Left kidney (tissue), 2 donors: ENCODE data around the gene C16orf96. TPM values are rescaled to one million over a fixed set of nuclear protein-coding genes. Genes with fewer than 3 reads are reported as not detected.

Experiments
- DNase-seq: peaks from one replicate; pipeline ENCODE4 v3.0.0-alpha.2; 2013
- polyA plus RNA-seq: library from polyadenylated mRNA; unstranded; fragments of 120-200 nt; gene quantifications from one replicate; pipeline ENCODE4 v1.2.1, GENCODE V29; 2013; ENCODE audit not compliant: insufficient read length

The C16orf96 gene
- polyA plus RNA-seq, 1 donor: 0.33 TPM

DNA sequence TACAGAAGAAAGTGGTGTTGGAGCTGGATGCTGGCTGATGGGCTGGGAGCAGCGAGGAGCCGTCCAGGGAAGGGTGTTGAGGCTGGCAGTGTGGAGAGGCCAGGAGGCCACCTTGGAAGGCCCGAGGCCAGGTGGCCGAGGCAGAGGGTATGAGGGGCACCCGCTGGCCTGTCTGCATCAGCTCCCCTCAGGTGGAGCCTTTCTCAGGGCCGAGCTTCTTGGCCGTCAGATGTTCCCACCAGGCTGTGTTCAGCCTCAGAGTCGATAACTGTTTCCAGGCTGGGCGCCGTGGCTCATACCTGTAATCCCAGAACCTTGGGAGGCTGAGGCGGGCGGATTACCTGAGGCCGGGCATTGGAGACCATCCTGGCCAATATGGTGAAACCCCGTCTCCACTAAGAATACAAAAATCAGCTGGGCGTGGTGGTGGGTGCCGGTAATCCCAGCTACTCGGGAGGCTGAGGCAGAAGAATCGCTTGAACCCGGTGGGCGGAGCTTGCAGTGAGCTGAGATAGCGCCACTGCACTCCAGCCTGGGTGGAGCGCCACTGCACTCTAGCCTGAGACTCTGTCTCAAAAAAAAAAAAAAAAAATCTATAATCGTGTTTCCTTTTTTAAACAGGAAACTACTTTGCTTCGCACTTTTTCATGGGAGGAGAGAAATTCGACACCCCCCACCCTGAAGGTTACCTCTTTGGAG lies 93.8 kb downstream of the C16orf96 start:
- no peak for DNase-seq

Other genes starting within 250 kb of the C16orf96 start
- gene GLIS2, start 240.3 kb upstream of the C16orf96 start, polyA plus RNA-seq: 32.5 TPM
- 20.4 TPM for gene PAM16, start 205.0 kb upstream of the C16orf96 start, polyA plus RNA-seq
- 30.1 TPM for gene VASN, start 184.5 kb upstream of the C16orf96 start, polyA plus RNA-seq
- gene CORO7, start 139.7 kb upstream of the C16orf96 start, polyA plus RNA-seq: 20.3 TPM
- 39.7 TPM for gene DNAJA3, start 130.5 kb upstream of the C16orf96 start, polyA plus RNA-seq
- 33.7 TPM for gene NMRAL1, start 81.7 kb upstream of the C16orf96 start, polyA plus RNA-seq
- 38.6 TPM for gene HMOX2, start 79.9 kb upstream of the C16orf96 start, polyA plus RNA-seq
- 28.4 TPM for gene CDIP1, start 17.6 kb upstream of the C16orf96 start, polyA plus RNA-seq
- gene UBALD1, start 58.5 kb downstream of the C16orf96 start, polyA plus RNA-seq: 13.3 TPM
- 49.1 TPM for gene MGRN1, start 68.5 kb downstream of the C16orf96 start, polyA plus RNA-seq
- gene NUDT16L1, start 137.2 kb downstream of the C16orf96 start, polyA plus RNA-seq: 32.5 TPM
- gene ANKS3, start 177.9 kb downstream of the C16orf96 start, polyA plus RNA-seq: 32.4 TPM
- gene DNAAF8, start 178.2 kb downstream of the C16orf96 start, polyA plus RNA-seq: 2.2 TPM
- gene ZNF500, start 210.8 kb downstream of the C16orf96 start, polyA plus RNA-seq: 14.3 TPM
- gene SEPTIN12, start 232.0 kb downstream of the C16orf96 start, polyA plus RNA-seq: 0.57 TPM
- gene SMIM22, start 239.0 kb downstream of the C16orf96 start, polyA plus RNA-seq: 5.8 TPM
- 26.3 TPM for gene ROGDI, start 246.3 kb downstream of the C16orf96 start, polyA plus RNA-seq